GM10266 (cell line): Measurements from ENCODE around the gene MYBBP1A.
"Not testable (repeated sequence)": the region's sequence is repeated elsewhere in the genome, so short reads cannot be mapped to it uniquely, and the experiment has no call there.

ENCODE experiments used
- DNase-seq: peaks from one replicate; pipeline ENCODE4 v3.0.0; 2012; ENCODE audit errors: extremely low spot score
- CTCF ChIP-seq: IDR thresholded peaks from 2 replicates; pipeline ENCODE4 v1.5.1; 2012; ENCODE audit warnings: mild to moderate bottlenecking, low read depth; ENCODE audit not compliant: control insufficient read depth, insufficient read depth; ENCODE audit errors: missing control alignments

The MYBBP1A gene

GRCh38 chr17:4599505-4600281 lies 44.5 kb upstream of the MYBBP1A start:
- no peak for DNase-seq
- no peak for TF ChIP-seq CTCF

- no peak for DNase-seq
- no peak for TF ChIP-seq CTCF
Observed at GRCh38 chr17:4598776-4599504, 43.8 kb upstream of the MYBBP1A start.

- peak; percentile 17 for DNase-seq
- TF ChIP-seq CTCF: no peak
Observed at GRCh38 chr17:4597975-4598374, 42.8 kb upstream of the MYBBP1A start.

- TF ChIP-seq CTCF: no peak
- no peak for DNase-seq
Observed at GRCh38 chr17:4596636-4597380, 41.6 kb upstream of the MYBBP1A start.

GRCh38 chr17:4595685-4596342 lies 40.6 kb upstream of the MYBBP1A start:
- not testable (repeated sequence) for DNase-seq

- TF ChIP-seq CTCF: peak; percentile 38
- DNase-seq: peak; percentile 64
Observed at GRCh38 chr17:4594931-4595684, 39.9 kb upstream of the MYBBP1A start.

- no peak for TF ChIP-seq CTCF
- DNase-seq: no peak
Observed at GRCh38 chr17:4594406-4594805, 39.2 kb upstream of the MYBBP1A start.
